ENCODE results near the gene TRIM22. TPM values are rescaled to one million over a fixed set of nuclear protein-coding genes. Genes with fewer than 3 reads are reported as not detected.

The TRIM22 gene
- total RNA-seq, 1 donor from 2014 or later, result 255 TPM

DNA sequence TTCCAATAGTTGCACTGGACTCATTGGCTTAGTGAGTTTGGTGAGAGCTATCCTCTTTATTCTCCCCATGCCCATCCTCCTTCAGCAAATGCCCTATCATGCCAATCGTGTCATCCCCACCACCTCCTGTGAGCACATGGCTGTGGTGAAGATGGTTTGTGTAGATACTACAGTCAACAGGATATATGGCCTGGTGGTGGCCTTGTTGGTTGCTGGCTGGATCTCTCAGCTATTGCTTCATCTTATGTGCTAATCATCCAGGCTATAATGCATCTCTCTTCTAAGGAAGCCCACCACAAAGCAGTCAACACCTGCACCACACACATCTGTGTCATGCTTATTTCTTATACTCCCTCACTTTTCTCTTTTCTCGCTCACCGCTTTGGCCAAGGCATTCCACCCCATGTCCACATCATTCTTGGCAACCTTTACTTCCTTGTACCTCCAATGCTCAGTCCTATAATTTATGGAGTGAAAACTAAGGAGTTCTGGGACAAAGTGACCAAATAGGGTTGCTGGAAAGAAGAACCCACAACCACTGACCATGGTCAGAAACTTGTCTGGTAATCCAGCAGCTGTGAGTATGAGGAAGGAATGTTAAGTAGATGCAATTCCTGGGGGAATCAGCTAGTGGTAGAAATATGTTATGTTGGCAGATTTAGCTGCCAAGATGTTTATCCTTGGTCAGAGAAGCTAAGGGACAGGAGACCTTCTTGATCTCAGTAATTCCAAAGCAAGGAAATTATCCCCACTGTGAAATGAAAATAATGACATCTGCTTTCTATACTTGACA is 30.3 kb downstream of the TRIM22 start:
- CTCF ChIA-PET, result no interaction called here
- ATAC-seq (ENCODE audit: low read depth) (no peak), DNase-seq (no peak)
- TF ChIP-seq, protein P1, sequence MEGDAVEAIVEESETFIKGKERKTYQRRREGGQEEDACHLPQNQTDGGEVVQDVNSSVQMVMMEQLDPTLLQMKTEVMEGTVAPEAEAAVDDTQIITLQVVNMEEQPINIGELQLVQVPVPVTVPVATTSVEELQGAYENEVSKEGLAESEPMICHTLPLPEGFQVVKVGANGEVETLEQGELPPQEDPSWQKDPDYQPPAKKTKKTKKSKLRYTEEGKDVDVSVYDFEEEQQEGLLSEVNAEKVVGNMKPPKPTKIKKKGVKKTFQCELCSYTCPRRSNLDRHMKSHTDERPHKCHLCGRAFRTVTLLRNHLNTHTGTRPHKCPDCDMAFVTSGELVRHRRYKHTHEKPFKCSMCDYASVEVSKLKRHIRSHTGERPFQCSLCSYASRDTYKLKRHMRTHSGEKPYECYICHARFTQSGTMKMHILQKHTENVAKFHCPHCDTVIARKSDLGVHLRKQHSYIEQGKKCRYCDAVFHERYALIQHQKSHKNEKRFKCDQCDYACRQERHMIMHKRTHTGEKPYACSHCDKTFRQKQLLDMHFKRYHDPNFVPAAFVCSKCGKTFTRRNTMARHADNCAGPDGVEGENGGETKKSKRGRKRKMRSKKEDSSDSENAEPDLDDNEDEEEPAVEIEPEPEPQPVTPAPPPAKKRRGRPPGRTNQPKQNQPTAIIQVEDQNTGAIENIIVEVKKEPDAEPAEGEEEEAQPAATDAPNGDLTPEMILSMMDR (IDR thresholded peaks at IDR 0.05), result no peak
- H3K9me3 Mint-ChIP-seq, result no peaks in the 10 kb centered on the region
- H3K4me1 Mint-ChIP-seq, result no peaks in the 10 kb centered on the region
- H3K36me3 Mint-ChIP-seq (ENCODE audit: low read depth), result peaks cover 15% of the 10 kb centered on the region
- POLR2A ChIA-PET, result interaction anchor here (0.6 kb wide), 1 partner anchor 34 kb away, joined by 5 read pairs; no protein-coding TSS in a partner anchor
- H3K4me3 Mint-ChIP-seq, result no peak overlapping the region
- no peak overlapping the region for H3K27ac Mint-ChIP-seq
- no peaks in the 10 kb centered on the region for H3K27me3 Mint-ChIP-seq
- intact Hi-C loops (cut with micrococcal nuclease), result no loop called here

DNA sequence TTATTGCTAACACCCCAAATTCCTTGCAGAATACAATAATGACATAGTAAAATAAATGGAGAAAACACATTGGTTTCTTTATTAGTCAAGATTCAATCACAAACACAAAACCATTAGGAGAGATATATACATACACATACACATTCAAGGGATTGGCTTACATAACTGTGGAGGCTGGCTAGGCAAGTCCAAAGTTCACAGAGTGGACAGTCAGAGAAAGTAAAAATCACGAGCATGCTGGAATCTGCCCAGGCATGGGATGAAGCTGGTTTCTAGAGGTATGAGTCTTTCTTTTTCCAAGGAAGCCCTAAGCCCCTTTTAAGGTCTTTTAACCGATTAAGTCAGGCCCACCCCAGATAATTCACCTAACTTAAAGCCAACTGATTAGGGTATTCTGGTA is 33.0 kb downstream of the TRIM22 start:
- Mint-ChIP-seq H3K36me3 (ENCODE audit: low read depth) (peaks cover 23% of the 10 kb centered on the region), H3K9me3 (no peaks in the 10 kb centered on the region), H3K27me3 (no peaks in the 10 kb centered on the region), H3K27ac (no peak overlapping the region), H3K4me3 (no peak overlapping the region), H3K4me1 (no peaks in the 10 kb centered on the region)
- ATAC-seq (ENCODE audit: low read depth), result no peak
- TF ChIP-seq, protein P1 (IDR thresholded peaks at IDR 0.05), result no peak
- CTCF ChIA-PET, result no interaction called here
- POLR2A ChIA-PET, result no interaction called here
- intact Hi-C loops (cut with micrococcal nuclease), result no loop called here
- DNase-seq, result no peak

DNA sequence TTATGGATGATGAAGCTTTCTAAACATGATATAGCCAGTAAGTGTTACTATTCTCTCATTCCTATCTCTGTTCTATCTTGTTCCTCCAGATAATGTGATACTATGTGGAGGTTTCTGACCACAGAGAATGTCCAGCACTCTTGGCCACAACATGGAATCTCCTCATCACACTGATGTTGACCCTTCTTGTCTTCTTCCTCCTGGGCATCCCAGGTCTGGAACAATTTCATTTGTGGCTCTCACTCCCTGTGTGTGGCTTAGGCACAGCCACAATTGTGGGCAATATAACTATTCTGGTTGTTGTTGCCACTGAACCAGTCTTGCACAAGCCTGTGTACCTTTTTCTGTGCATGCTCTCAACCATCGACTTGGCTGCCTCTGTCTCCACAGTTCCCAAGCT is 36.8 kb downstream of the TRIM22 start:
- ATAC-seq (ENCODE audit: low read depth) (no peak), DNase-seq (no peak)
- Mint-ChIP-seq H3K27ac (no peak overlapping the region), H3K9me3 (no peaks in the 10 kb centered on the region), H3K4me1 (no peaks in the 10 kb centered on the region), H3K27me3 (no peaks in the 10 kb centered on the region), H3K36me3 (ENCODE audit: low read depth) (peaks cover 16% of the 10 kb centered on the region), H3K4me3 (no peak overlapping the region)
- ChIA-PET POLR2A (no interaction called here), CTCF (no interaction called here)
- intact Hi-C loops (cut with micrococcal nuclease), result no loop called here
- TF ChIP-seq, protein P1 (IDR thresholded peaks at IDR 0.05), result no peak

DNA sequence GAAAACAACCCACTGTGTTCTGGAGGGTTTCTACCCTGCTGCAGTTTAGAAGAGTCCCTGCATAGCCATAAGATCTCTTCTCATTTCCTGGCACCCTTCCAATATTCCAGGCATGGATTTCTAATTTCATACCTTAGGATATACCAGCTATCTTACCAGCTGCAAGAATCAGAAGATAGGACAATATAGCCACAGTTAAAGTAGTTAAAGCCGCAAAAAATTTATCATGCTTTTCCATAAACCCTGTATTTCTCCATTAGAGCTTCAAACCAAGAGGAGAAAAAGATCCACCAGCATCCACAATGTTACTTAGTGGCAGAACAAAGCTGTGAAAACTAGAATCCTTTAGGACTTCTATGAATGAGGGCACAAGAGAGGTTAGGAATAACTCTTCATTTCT is 38.1 kb downstream of the TRIM22 start:
- ChIA-PET CTCF (interaction anchor here (1.8 kb wide), 1 partner anchor 43 kb away, joined by 5 read pairs; the partner anchor contains the start of gene TRIM5), POLR2A (no interaction called here)
- Mint-ChIP-seq H3K36me3 (ENCODE audit: low read depth) (peaks cover 16% of the 10 kb centered on the region), H3K27ac (no peak overlapping the region), H3K4me1 (no peaks in the 10 kb centered on the region), H3K4me3 (no peak overlapping the region), H3K27me3 (no peaks in the 10 kb centered on the region), H3K9me3 (no peaks in the 10 kb centered on the region)
- intact Hi-C loops (cut with micrococcal nuclease), result no loop called here
- TF ChIP-seq, protein P1 (IDR thresholded peaks at IDR 0.05), result no peak
- DNase-seq, result no peak
- no peak for ATAC-seq (ENCODE audit: low read depth)

DNA sequence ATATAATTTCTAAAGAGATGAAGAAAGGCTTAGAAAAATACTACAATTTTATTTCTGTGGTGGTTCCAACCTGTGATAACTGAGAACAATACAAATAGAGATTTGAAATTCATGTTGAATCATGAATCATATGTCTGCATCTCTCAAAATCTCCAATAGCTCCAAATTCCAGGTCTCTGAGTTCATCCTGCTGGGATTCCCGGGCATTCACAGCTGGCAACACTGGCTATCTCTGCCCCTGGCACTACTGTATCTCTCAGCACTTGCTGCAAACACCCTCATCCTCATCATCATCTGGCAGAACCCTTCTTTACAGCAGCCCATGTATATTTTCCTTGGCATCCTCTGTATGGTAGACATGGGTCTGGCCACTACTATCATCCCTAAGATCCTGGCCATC is 46.8 kb downstream of the TRIM22 start, which contains the start of gene OR56B1:
OR56B1 (plus strand) TSS at position 53 of the 400 bp plus-strand sequence; CDS start at position 122, 69 bp downstream.
- ChIA-PET CTCF (no interaction called here), POLR2A (no interaction called here)
- Mint-ChIP-seq H3K27me3 (peaks cover 5% of the 10 kb centered on the region), H3K36me3 (ENCODE audit: low read depth) (peaks cover 24% of the 10 kb centered on the region), H3K4me3 (no peak within 1 kb of the TSS), H3K27ac (no peak within 1 kb of the TSS), H3K9me3 (peaks cover 7% of the 10 kb centered on the region), H3K4me1 (no peaks in the 10 kb centered on the region)
- no peak for DNase-seq
- ATAC-seq (ENCODE audit: low read depth), result no peak
- intact Hi-C loops (cut with micrococcal nuclease), result no loop called here
- TF ChIP-seq, protein P1 (IDR thresholded peaks at IDR 0.05), result no peak

Measured in activated B cell treated with CpG ODN at 0.5 μM for 24 hours (primary cell).